Fibroblast of lung (primary cell): ENCODE results near the gene CETN3. TPM values are rescaled to one million over a fixed set of nuclear protein-coding genes. Genes with fewer than 3 reads are reported as not detected.

Experiments used
- DNase-seq, 2 donors: peaks; one replicate each; pipeline versions ENCODE4 v3.0.0 to v3.0.0-alpha.2; 2010; ENCODE audit warnings: low read depth in 2 of 2
- H2AFZ ChIP-seq: 2 replicates; pipeline ENCODE4 v1.5.1; 2012; ENCODE audit warnings: low read length, control low read depth, inconsistent platforms
- H3K27ac ChIP-seq: 2 replicates; pipeline ENCODE4 v1.5.1; 2011; ENCODE audit warnings: low read length, control low read depth; ENCODE audit not compliant: insufficient read depth
- H3K27me3 ChIP-seq: 2 replicates; pipeline ENCODE4 v1.5.1; 2011; ENCODE audit warnings: mild to moderate bottlenecking, low read length; ENCODE audit not compliant: control insufficient read depth, insufficient read depth
- H3K36me3 ChIP-seq: 2 replicates; pipeline ENCODE4 v1.5.1; 2011; ENCODE audit warnings: low read length; ENCODE audit not compliant: control insufficient read depth, insufficient read depth
- H3K4me1 ChIP-seq: 2 replicates; pipeline ENCODE4 v1.5.1; 2011; ENCODE audit warnings: low read length; ENCODE audit not compliant: control insufficient read depth, insufficient read depth; ENCODE audit errors: extremely low read depth
- H3K4me2 ChIP-seq: 2 replicates; pipeline ENCODE4 v1.5.1; 2011; ENCODE audit warnings: low read length, control low read depth; ENCODE audit not compliant: insufficient read depth; ENCODE audit errors: extremely low read depth
- H3K4me3 ChIP-seq, 4 experiments: fragments of 200-600 bp in 1 of 4; sonication (generic) in 1 of 4; replicated peaks in 1 of 4; 2 replicates each; pipeline ENCODE4 v1.5.1; 2011 to 2016; ENCODE audit warnings: low read length in 4 of 4, low read depth in 3 of 4, mild to moderate bottlenecking in 3 of 4, control low read depth in 2 of 4, inconsistent platforms in 1 of 4, mixed read lengths in 1 of 4; ENCODE audit not compliant: insufficient read depth in 1 of 4; ENCODE audit errors: control extremely low read depth in 1 of 4
- H3K79me2 ChIP-seq: 2 replicates; pipeline ENCODE4 v1.5.1; 2012; ENCODE audit warnings: mild to moderate bottlenecking, low read length, inconsistent platforms; ENCODE audit not compliant: control insufficient read depth, insufficient read depth
- H3K9ac ChIP-seq: 2 replicates; pipeline ENCODE4 v1.5.1; 2011; ENCODE audit warnings: mild to moderate bottlenecking, low read length, control low read depth; ENCODE audit not compliant: insufficient read depth
- H3K9me3 ChIP-seq: 2 replicates; pipeline ENCODE4 v1.5.1; 2012; ENCODE audit warnings: low read depth, low read length; ENCODE audit not compliant: control insufficient read depth, insufficient read depth
- H4K20me1 ChIP-seq: 2 replicates; pipeline ENCODE4 v1.5.1; 2011; ENCODE audit warnings: low read length; ENCODE audit not compliant: control insufficient read depth, insufficient read depth; ENCODE audit errors: extremely low read depth
- CTCF ChIP-seq, 2 donors: IDR thresholded peaks in 1 of 2; conservative IDR thresholded peaks in 1 of 2; 1 replicate in 1 of 2; 2 replicates in 1 of 2; pipeline ENCODE4 v1.5.1; 2011 to 2012; ENCODE audit warnings: low read length in 2 of 2, control low read depth in 1 of 2, inconsistent platforms in 1 of 2, low read depth in 1 of 2, mild to moderate bottlenecking in 1 of 2
- EZH2 ChIP-seq: IDR thresholded peaks from 2 replicates; pipeline ENCODE4 v1.5.1; 2012; ENCODE audit warnings: low read length, control low read depth, mild to moderate bottlenecking; ENCODE audit errors: missing control alignments
- polyA plus RNA-seq, 2 donors: library from polyadenylated mRNA; depleted of rRNA in 1 of 2; stranded (reverse) in 1 of 2; unstranded in 1 of 2; fragments of >200 nt; gene quantifications; 2 replicates each; pipeline ENCODE4 v1.2.1, GENCODE V29; 2011 to 2012; ENCODE audit warnings: missing spikeins in 1 of 2
- total RNA-seq: library from RNA; depleted of rRNA; stranded (reverse); fragments of >200 nt; gene quantifications from 2 replicates; pipeline ENCODE4 v1.2.1, GENCODE V29; 2014

CETN3 gene
- total and polyA plus RNA-seq, 2 donors (not counting 1 experiment from before 2014, with no cell fraction given) = 14.2 to 14.9 TPM

GRCh38 chr5:90410178-90410762 lies 714 bp upstream of the CETN3 start:
- peak overlapping the region; percentile 80 for H3K27ac ChIP-seq
- H3K79me2 ChIP-seq = peaks cover 1% of the 10 kb centered on the region
- peak overlapping the region; percentile 88 for H3K4me2 ChIP-seq
- no peaks in the 10 kb centered on the region for H3K4me1 ChIP-seq
- H3K36me3 ChIP-seq = no peaks in the 10 kb centered on the region
- TF ChIP-seq EZH2 (no peak), CTCF (conservative IDR thresholded peaks at IDR 0.05 in 1 of 2, IDR thresholded peaks at IDR 0.05 in 1 of 2; ENCODE audit: low read depth in 1 of 2, low read length in 2 of 2) (no peak)
- H3K27me3 ChIP-seq = no peaks in the 10 kb centered on the region
- no peaks in the 10 kb centered on the region for H3K9me3 ChIP-seq
- peak overlapping the region; percentile 83 for H3K9ac ChIP-seq
- DNase-seq = no peak
- peak overlapping the region; percentile 66 to 96 (median 90) for H3K4me3 ChIP-seq
- peak overlapping the region; percentile 100 for H2AFZ ChIP-seq
- H4K20me1 ChIP-seq = no peaks in the 10 kb centered on the region

- peak overlapping the region; percentile 90 for H3K9ac ChIP-seq
- H2AFZ ChIP-seq = peak overlapping the region; percentile 99
- H4K20me1 ChIP-seq = no peaks in the 10 kb centered on the region
- TF ChIP-seq EZH2 (no peak), CTCF (conservative IDR thresholded peaks at IDR 0.05 in 1 of 2, IDR thresholded peaks at IDR 0.05 in 1 of 2; ENCODE audit: low read depth in 1 of 2, low read length in 2 of 2) (no peak)
- peaks cover 1% of the 10 kb centered on the region for H3K79me2 ChIP-seq
- peaks cover 2% of the 10 kb centered on the region for H3K36me3 ChIP-seq
- no peaks in the 10 kb centered on the region for H3K9me3 ChIP-seq
- H3K4me3 ChIP-seq = peak overlapping the region; percentile 81 to 98 (median 94)
- H3K27me3 ChIP-seq = no peaks in the 10 kb centered on the region
- H3K4me1 ChIP-seq = no peaks in the 10 kb centered on the region
- peak overlapping the region; percentile 84 for H3K4me2 ChIP-seq
- H3K27ac ChIP-seq = peak overlapping the region; percentile 99
- no peak for DNase-seq
Observed at GRCh38 chr5:90408571-90409317, 812 bp downstream of the CETN3 start.

GRCh38 chr5:90406466-90406865 lies 3.1 kb downstream of the CETN3 start:
- Histone ChIP-seq H3K9me3 (no peaks in the 10 kb centered on the region), H2AFZ (no peak overlapping the region), H3K4me2 (peak overlapping the region; percentile 29), H3K27me3 (no peaks in the 10 kb centered on the region), H3K27ac (no peak overlapping the region), H3K4me1 (no peaks in the 10 kb centered on the region), H3K79me2 (peaks cover 1% of the 10 kb centered on the region), H3K9ac (no peak overlapping the region), H3K36me3 (peaks cover 2% of the 10 kb centered on the region), H4K20me1 (no peaks in the 10 kb centered on the region), H3K4me3 (no peak overlapping the region)
- TF ChIP-seq EZH2 (no peak), CTCF (conservative IDR thresholded peaks at IDR 0.05 in 1 of 2, IDR thresholded peaks at IDR 0.05 in 1 of 2; ENCODE audit: low read depth in 1 of 2, low read length in 2 of 2) (no peak)
- DNase-seq = peak in 1 of 2 donors; percentile 25
